Endodermal cell (in vitro differentiated cells): ENCODE measurements around the gene HS3ST3B1. TPM values are rescaled to one million over a fixed set of nuclear protein-coding genes. Genes with fewer than 3 reads are reported as not detected.

ENCODE experiments used
- DNase-seq: peaks from one replicate; pipeline ENCODE4 v3.0.0-alpha.2; 2017
- H3K27ac ChIP-seq: 2 replicates; pipeline ENCODE4 v1.5.1; 2013; ENCODE audit warnings: mild to moderate bottlenecking, low read depth, low read length, moderate library complexity
- H3K27me3 ChIP-seq: 2 replicates; pipeline ENCODE4 v1.6.1; 2013; ENCODE audit warnings: mild to moderate bottlenecking, low read length, moderate library complexity; ENCODE audit not compliant: insufficient read depth, control insufficient read depth, poor library complexity, severe bottlenecking
- H3K36me3 ChIP-seq: 2 replicates; pipeline ENCODE4 v1.7.0; 2013; ENCODE audit warnings: mild to moderate bottlenecking, low read length, moderate library complexity; ENCODE audit not compliant: control insufficient read depth, insufficient read depth
- H3K4me1 ChIP-seq: one replicate; pipeline ENCODE4 v1.7.0; 2013; ENCODE audit warnings: low read length; ENCODE audit not compliant: control insufficient read depth, insufficient read depth
- H3K4me3 ChIP-seq: 2 replicates; pipeline ENCODE4 v1.5.1; 2013; ENCODE audit warnings: mild to moderate bottlenecking, low read length, moderate library complexity
- H3K9ac ChIP-seq: 2 replicates; pipeline ENCODE4 v1.6.1; 2013; ENCODE audit warnings: mild to moderate bottlenecking, low read length, moderate library complexity; ENCODE audit not compliant: poor library complexity, severe bottlenecking; ENCODE audit errors: extremely low read depth
- H3K9me3 ChIP-seq: 2 replicates; pipeline ENCODE4 v1.6.1; 2013; ENCODE audit warnings: mild to moderate bottlenecking, low read length, moderate library complexity; ENCODE audit not compliant: control insufficient read depth
- H3K27ac Mint-ChIP-seq: 2 replicates; pipeline ENCODE4 v1.8.0; 2020; ENCODE audit warnings: mixed read lengths
- H3K27me3 Mint-ChIP-seq: 2 replicates; pipeline ENCODE4 v1.8.0; 2021; ENCODE audit warnings: mild to moderate bottlenecking, mixed read lengths; ENCODE audit not compliant: insufficient read depth
- H3K36me3 Mint-ChIP-seq: 2 replicates; pipeline ENCODE4 v1.8.0; 2020; ENCODE audit warnings: low read depth, mixed read lengths
- H3K4me1 Mint-ChIP-seq: 2 replicates; pipeline ENCODE4 v1.8.0; 2020; ENCODE audit warnings: mixed read lengths
- H3K4me3 Mint-ChIP-seq: 2 replicates; pipeline ENCODE4 v1.8.0; 2020; ENCODE audit warnings: mild to moderate bottlenecking, moderate library complexity, mixed read lengths
- H3K9me3 Mint-ChIP-seq: 2 replicates; pipeline ENCODE4 v1.8.0; 2020; ENCODE audit warnings: mild to moderate bottlenecking, mixed read lengths
- CTCF ChIP-seq: fragments of 200-600 bp; sonication (generic); conservative IDR thresholded peaks from 2 replicates; pipeline ENCODE4 v1.5.0; 2021; ENCODE audit warnings: antibody characterized with exemption, mild to moderate bottlenecking
- WGBS, 2 experiments: methylation state at CpG; one replicate each; pipeline versions ENCODE4 v1.1.5 to v1.1.7; 2013; ENCODE audit warnings: missing lambda C conversion rate in 2 of 2, mixed read lengths in 1 of 2; ENCODE audit not compliant: insufficient coverage in 1 of 2, insufficient read length in 1 of 2; 5-methylcytosine and 5-hydroxymethylcytosine counted together
- total RNA-seq, 2 donors: library from RNA; stranded (reverse); fragmentation: NEBNext Ultra II Directional in 1 of 2; extraction: Animal tissue kit (Norgen Biotek cat#: 25700) in 1 of 2; gene quantifications; 2 replicates in 1 of 2; 3 replicates in 1 of 2; pipeline ENCODE4 v1.2.1, GENCODE V29; 2021

Gene HS3ST3B1
- total RNA-seq, 2 donors from 2014 or later = 5.6 to 6.9 TPM

GRCh38 chr17:14372905-14373613, 72.2 kb downstream of the HS3ST3B1 start:
- TF ChIP-seq CTCF = no peak

GRCh38 chr17:14373614-14374259, 72.9 kb downstream of the HS3ST3B1 start:
- Histone ChIP-seq H3K27ac (no peak overlapping the region), H3K36me3 (no peaks in the 10 kb centered on the region), H3K4me1 (peaks cover 7% of the 10 kb centered on the region), H3K27me3 (no peaks in the 10 kb centered on the region), H3K4me3 (no peak overlapping the region), H3K9me3 (no peaks in the 10 kb centered on the region), H3K9ac (no peak overlapping the region)
- WGBS, 2 experiments = 97% methylated on average over 6 to 8 of the region's 8 CpGs
- H3K36me3 Mint-ChIP-seq = no peaks in the 10 kb centered on the region
- DNase-seq = no peak
- H3K27me3 Mint-ChIP-seq = no peaks in the 10 kb centered on the region
- no peaks in the 10 kb centered on the region for H3K9me3 Mint-ChIP-seq
- H3K27ac Mint-ChIP-seq = no peak overlapping the region
- no peak overlapping the region for H3K4me3 Mint-ChIP-seq
- H3K4me1 Mint-ChIP-seq = peaks cover 15% of the 10 kb centered on the region
- TF ChIP-seq CTCF = no peak

More at GRCh38 chr17:14372905-14373613, 72.2 kb downstream of the HS3ST3B1 start:
- Mint-ChIP-seq H3K27ac (no peak overlapping the region), H3K4me3 (no peak overlapping the region), H3K4me1 (peaks cover 15% of the 10 kb centered on the region), H3K36me3 (no peaks in the 10 kb centered on the region), H3K27me3 (no peaks in the 10 kb centered on the region), H3K9me3 (no peaks in the 10 kb centered on the region)
- no peak overlapping the region for H3K9ac ChIP-seq
- no peaks in the 10 kb centered on the region for H3K36me3 ChIP-seq
- peak; percentile 69 for DNase-seq
- H3K4me1 ChIP-seq = peaks cover 7% of the 10 kb centered on the region
- no peak overlapping the region for H3K4me3 ChIP-seq
- no peaks in the 10 kb centered on the region for H3K27me3 ChIP-seq
- no peak overlapping the region for H3K27ac ChIP-seq
- 59 to 62% methylated on average over 6 to 9 of the region's 10 CpGs for WGBS, 2 experiments
- no peaks in the 10 kb centered on the region for H3K9me3 ChIP-seq

GRCh38 chr17:14374268-14374667, 73.4 kb downstream of the HS3ST3B1 start:
- no peaks in the 10 kb centered on the region for H3K36me3 Mint-ChIP-seq

More at GRCh38 chr17:14374268-14374667, 73.4 kb downstream of the HS3ST3B1 start:
- Mint-ChIP-seq H3K9me3 (no peaks in the 10 kb centered on the region), H3K4me3 (no peak overlapping the region), H3K27me3 (no peaks in the 10 kb centered on the region), H3K4me1 (peaks cover 15% of the 10 kb centered on the region), H3K27ac (no peak overlapping the region)
- Histone ChIP-seq H3K9ac (no peak overlapping the region), H3K9me3 (no peaks in the 10 kb centered on the region), H3K27me3 (no peaks in the 10 kb centered on the region), H3K36me3 (no peaks in the 10 kb centered on the region), H3K27ac (no peak overlapping the region), H3K4me3 (no peak overlapping the region), H3K4me1 (peaks cover 7% of the 10 kb centered on the region)
- WGBS, 2 experiments = 92% methylated on average over 1 of the region's 1 CpG; no CpG with 5 or more reads in 1 of the 2 experiments
- no peak for DNase-seq
- no peak for TF ChIP-seq CTCF
